HG03060 (cell line): ENCODE data around the gene PPFIBP1.
"Not testable (repeated sequence)": the region's sequence is repeated elsewhere in the genome, so short reads cannot be mapped to it uniquely, and the experiment has no call there.

Experiments
- ATAC-seq: cut with Tn5 transposase; IDR thresholded peaks from one replicate; pipeline ENCODE4 v1.9.1; 2021; ENCODE audit warnings: low read depth, moderate number of reproducible peaks; ENCODE audit not compliant: unreplicated experiment

The PPFIBP1 gene

DNA sequence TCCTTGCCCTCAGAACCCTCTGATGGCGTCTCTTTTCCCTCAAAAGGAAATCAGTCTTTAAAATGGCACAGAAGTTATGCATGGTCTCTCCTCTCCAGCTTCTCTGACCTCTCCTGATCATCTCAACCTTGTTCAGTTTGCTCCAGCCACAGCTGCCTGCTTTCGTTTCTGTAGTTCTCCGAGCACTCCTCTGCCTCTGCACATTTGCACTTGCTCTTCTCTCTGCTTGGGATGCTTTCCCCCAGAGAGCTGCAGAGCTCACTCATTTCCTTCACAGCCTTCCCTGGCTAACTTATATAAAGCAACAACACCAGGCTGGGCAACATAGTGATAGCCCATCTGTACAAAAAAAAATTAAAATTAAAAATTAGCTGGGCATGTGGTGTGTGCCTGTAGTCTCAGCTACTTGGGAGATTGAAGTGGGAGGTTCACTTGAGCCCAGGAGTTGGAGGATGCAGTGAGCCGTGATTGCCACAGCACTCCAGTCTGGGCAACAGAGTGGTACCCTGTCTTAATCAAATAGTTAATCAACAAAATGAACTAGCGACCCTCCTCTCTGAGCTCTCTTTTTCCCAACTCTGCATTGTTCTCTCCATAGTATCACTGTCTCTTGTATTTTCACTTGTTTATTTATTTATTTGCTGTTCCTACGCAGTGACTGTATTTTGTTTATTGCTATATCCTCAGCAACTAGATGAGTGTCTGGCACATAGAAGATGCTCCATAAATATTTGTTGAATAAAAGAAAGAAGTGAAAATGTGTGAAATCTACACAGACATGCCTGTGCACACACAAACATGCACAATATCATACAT, 37.7 kb downstream of the PPFIBP1 start:
- ATAC-seq, result no peak

DNA sequence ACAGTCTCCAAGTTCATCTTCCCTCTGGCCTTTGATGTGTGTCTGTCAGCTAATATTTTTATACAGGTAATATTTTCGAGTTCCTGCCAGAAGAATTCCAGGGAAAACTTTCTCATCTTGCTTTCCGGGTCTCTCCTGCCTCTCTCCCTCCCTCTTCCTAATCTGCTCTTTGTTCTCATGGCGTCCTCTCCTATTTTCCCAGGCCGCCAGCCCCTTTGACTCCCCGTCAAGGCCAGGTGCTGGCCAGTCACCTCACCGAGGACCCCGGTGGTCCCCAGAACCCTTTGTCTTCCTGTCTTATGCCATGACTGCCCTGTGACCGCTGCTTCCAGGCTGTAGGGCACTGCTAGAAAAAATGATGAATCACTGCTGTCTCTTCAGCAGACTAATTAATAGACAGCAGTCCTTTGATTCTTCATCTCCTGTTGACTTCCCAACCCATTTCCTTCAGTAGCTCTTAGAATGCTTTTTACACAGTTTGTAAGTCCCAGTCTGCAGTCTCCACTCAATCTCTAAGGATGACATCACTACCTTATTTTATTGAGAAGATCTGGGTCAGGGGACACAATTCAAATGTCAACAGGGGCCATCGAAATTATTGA, 40.7 kb downstream of the PPFIBP1 start:
- ATAC-seq, result no peak

DNA sequence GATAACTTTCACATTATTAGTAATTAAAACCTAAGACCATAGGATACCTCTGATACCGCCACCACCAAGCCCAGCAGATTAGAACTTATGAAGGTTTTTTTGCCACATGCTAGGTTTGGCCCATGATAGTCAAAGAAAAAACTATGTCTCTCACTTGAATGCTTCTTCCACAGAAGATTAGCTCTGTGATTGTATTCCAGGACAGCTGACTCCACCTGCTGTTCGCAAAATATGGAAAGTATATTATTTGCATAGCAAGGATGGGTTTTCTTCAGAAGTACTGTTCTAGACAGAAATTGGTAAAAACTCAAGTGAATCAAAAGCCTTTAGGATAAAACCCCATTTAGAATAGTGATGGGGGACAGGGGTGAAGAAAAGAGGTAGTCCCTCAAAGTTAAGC, 42.2 kb downstream of the PPFIBP1 start:
- ATAC-seq, result no peak

DNA sequence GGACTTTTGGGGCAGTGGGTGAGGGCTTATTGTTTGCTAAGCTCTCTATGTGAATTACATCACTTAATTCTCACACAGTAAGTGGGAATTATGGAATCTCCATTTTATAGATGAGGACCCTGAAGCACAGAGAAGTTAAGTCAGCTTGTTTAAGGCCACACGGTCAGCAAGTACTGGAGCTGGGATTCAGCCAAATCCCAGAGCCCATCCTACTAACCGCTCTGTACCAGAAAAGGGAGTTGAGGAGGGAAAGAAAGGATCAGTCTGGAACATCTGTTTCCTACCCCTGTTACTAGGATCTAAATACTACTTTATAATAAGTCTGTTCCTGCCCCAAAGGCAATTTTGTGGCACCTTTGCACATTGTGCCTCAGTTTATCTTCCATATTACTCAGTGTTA, 42.6 kb downstream of the PPFIBP1 start:
- ATAC-seq, result no peak

DNA sequence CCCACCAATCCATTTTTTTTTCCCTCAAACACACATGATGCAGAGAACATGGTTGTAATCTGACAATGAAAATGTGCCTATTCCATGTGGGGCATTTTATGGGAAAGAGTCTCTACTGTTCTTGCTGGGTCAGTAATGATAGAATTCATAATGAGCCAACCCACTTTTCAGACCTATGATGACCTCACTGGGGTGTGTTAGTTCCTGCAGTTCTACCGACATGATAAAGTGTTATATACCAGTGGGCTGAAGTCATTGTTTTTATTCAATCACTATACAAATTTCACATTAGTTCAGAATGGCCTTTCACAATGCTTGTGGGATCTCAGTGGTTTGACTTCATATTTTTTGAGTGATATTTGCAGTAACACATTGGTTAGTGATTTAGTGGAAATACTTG, 47.5 kb downstream of the PPFIBP1 start:
- no peak for ATAC-seq

DNA sequence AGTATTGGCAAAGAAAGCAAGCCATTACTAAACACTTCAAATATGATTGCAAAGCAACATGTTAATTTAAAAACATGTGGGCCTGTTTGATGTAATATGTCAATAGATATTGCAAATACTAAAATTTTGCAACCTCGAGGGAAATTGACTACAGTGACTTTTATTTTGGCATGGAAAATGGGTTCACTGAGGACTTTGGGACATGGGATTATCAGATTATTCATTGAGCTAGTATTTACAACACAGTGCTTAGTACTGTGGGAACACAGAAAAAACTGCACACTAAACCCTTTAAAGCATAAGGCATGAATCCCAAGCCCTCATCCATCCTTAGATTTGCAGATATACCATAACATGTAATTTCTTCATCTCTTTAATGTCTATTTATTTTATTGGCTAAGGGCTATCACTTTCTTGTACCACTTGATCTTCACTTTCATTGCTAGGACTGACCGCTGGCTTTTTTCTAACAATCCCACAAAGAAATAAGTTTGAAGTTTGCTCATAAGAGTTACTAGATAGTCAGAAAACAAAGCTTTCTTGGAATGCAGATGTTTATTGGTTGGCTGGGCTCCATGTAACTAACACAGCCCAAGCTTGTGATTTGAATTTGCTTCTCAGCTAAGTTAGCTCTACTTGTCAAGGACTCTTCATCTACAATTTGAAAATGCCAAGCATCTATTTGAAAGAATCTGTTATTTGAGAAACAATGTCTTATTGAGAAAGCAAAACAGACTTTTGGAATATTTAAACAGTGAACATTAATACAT, 48.7 kb downstream of the PPFIBP1 start:
- ATAC-seq, result no peak

DNA sequence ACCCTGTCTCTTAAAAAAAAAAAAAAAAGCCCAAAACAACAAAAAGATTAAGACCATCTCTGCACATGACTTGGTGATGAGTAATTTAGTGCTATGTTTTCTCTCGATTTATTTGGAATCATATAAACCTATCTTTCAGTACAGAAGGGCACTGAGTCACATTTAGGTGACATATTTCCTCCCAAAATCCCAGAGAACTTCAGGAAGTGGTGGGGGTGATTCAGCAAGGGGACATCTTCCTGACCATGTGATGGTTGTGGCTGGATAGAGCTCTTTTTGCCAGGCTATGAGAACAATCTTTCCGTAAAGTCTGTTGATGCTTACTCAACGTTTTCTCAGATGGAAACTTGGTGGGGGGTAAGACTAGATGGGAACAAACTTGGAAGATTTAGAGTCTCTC, 50.0 kb downstream of the PPFIBP1 start:
- no peak for ATAC-seq

DNA sequence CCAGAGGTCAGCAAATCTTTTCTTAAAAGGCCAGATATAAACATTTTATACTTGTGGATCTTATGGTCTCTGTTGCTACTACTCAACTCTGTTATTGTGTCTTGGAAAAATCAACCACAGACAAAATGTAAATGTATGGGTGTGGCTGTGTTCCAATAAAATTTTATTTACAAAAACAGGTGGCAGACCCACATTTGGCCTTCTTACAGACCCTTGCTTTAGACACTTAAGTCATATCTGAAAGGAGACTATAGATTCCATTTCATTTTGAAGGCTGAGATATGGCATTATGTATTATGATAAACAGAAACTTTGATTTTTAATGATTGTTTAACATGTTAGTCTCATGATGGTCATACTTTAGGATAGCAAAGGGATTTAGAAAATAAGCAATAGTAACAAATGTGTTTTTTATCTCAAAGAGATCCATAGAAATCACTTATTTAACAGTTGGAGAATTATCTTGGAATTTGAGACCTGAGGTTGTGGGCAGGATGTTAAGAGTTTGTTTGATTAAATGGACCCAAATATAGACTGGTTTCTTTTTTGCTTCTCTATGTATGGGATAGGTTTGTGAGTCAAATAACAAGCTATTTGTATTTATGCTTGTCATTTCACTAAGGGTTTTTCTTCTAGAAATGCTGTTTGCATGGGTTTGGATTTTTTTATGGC, 51.2 kb downstream of the PPFIBP1 start:
- ATAC-seq, result no peak

DNA sequence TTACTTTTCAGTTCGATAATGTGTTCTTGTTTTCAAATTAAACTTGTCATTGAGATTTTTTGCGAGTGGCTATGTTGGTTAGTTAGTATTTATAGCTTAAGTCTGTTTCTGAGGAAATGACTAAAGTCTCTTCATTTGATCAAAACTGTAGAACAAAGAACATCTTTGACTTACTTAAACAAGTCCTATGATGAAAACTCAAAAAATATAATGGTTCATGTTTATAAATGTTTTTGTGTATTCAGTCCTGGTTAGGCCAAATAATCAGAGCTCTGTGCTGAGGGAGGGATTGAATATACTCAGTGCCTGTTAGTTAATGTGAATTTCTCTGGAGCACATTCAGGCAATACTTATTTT, 51.7 kb downstream of the PPFIBP1 start:
- no peak for ATAC-seq

DNA sequence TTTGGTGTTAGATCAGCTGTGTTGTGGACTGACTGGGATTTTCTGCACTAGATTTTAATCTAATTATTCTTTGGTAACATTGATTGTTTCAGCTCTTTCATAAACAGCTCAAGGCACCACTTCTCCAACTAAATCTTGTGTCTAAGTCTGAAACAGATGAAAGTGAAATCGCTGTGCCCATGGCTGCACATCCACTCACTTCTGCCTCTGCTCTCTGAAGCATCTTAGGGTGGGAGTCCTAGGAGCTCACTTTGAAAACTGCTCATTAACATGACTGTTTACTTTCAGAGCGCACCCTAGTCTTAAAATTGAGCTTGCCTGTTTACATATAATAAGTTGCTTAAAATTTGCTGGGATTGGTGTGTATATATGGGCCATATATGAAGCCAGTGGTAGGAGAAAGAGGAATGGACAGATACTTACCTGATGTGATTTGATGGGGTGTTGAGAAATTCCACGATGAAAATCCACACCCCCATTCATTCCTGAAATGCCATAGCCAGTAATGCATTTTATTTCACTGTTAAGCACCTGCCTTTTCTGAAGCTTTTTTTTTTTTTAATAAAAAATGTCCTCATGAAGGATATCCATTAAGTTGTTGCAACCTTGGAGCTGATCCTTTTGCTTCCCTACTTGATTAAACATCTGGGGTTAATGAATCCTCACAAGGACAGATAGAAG, 52.8 kb downstream of the PPFIBP1 start:
- no peak for ATAC-seq

DNA sequence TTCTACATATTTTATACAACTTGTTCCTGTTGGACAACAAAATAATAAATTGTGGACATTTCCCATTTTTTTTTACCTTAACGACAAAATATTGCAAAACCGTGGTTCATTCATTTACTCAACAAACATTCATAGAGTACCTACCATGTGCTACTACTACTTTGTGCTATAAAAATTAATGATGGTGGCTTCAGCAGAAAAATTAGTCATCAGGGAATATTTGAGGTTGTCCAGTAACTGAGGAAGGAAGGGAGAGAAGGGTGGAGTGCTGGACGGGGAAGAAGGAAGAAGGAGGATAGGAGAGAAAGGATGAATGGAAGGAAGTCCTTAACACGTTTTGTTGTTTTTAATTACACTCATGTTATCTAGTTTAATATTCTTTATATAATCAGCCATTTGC, 53.7 kb downstream of the PPFIBP1 start:
- ATAC-seq, result no peak

DNA sequence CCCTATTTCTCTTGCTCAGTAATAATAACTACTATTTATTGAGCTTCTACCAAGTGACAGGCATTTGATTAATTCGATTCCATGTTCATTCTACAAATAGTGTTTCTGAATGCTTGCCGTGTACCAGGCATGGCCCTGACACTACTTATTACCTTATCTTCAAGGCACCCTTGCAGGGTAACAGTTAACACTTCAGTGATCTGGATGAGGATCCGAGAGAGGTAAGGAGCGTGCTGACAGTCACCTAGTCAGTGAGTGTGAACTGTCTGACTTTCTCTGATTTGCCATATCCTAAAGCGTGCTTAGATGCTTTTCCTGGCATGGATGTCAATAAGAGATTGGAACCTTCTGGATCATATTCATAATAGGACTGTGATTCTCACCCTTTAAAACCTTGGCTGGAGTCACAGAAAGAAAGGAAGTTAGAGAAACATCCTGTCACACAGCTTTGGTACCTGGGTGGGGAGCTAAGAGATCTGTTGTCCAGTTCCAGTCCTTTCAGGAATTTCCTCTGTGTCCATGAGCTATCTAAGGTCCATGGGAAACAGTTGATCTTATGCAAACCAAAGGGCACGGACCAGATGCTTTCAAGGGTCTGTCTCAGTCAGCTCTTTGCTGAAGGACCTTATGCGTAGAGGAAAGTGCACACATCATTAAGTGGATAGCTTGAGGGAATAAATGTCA, 54.8 kb downstream of the PPFIBP1 start:
- no peak for ATAC-seq

DNA sequence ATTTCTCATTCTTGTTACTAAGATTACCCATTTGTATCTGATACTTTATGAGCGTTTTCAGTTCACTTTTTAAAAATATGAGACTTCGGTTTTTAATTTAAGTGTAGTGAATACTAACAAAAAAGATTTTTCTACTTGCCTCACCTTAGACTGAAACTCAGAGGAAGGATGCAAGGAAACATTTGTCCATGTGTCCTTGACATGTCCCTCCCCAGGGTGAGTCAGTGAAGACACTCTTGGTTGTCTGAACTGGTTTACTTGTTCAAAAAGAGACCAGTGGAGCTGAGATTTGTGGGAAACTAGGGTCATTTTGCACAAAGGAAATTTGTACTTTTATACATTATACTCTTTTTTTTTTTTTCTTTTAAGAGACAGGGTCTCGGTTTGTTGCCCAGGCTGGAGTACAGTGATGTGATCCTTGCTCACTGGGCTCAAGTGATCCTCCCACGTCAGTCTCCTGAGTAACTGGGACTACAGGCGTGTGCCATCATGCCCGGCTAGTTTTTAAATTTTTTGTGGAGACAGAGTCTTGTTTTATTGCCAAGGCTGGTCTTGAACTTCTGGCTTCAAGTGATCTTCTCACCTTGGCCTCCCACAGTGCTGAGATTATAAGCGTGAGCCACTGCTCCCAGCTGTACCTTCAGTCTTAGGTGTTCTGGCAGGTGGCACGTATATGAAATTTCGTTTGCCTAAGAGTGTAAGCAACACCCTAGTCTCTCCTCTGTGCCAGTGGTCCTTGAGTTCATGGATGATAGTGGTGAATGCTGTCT, 56.7 kb downstream of the PPFIBP1 start:
- ATAC-seq, result no peak

DNA sequence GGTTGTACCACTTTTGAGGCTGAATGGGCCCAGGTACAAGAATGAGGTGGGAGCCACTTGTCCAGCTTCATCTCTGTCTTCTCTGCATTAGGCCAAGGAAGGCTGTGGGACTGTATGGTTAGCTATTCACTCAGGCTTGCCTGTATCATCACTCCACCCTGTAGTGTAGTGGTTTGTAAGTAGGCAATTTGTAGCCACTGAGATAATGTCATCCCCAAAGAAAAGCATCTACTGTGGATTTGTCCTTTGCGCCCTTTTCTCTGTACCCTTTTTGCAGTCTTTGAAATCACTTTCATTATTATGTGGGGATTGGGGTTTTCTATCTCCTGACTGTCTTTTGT, 57.3 kb downstream of the PPFIBP1 start:
- not testable (repeated sequence) for ATAC-seq

DNA sequence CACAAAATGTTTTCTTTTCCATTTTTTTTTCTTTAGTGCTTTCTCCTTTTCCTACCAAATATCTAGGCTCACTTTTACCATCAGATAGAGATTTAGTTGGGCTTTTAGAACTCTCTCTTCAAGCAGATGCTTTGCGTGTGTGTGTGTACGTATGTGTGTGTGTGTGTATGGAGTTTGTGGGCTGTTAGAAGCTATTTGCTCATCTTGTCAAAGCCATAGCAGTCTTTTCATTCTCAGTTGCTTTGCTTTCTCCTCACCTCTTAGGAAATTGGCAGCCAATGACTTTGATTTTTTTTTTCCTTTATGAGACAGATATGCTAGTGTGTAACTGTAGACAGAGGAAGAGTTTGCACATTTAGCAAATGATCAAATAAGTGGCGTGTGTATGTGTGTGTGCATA, 57.8 kb downstream of the PPFIBP1 start:
- ATAC-seq, result not testable (repeated sequence)

DNA sequence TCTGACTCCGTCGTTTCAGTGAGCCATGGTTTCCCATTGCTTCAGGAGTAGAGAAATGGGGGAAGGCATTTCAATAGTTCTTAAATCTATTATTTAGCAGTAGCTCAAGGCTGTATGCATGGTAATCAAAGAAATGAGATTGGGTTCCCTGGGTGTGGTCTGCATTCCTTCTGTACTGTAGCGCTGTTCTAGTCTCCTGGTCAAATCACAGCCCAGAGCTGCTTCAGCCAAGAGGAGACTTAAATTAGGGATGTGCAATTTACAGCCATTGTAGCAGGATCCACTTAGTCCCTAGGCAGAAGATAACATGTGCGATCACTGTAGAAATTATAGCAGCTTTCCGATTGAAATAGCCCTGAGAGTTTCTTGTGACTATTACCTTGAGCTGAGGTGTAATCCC, 58.4 kb downstream of the PPFIBP1 start:
- ATAC-seq, result not testable (repeated sequence)

DNA sequence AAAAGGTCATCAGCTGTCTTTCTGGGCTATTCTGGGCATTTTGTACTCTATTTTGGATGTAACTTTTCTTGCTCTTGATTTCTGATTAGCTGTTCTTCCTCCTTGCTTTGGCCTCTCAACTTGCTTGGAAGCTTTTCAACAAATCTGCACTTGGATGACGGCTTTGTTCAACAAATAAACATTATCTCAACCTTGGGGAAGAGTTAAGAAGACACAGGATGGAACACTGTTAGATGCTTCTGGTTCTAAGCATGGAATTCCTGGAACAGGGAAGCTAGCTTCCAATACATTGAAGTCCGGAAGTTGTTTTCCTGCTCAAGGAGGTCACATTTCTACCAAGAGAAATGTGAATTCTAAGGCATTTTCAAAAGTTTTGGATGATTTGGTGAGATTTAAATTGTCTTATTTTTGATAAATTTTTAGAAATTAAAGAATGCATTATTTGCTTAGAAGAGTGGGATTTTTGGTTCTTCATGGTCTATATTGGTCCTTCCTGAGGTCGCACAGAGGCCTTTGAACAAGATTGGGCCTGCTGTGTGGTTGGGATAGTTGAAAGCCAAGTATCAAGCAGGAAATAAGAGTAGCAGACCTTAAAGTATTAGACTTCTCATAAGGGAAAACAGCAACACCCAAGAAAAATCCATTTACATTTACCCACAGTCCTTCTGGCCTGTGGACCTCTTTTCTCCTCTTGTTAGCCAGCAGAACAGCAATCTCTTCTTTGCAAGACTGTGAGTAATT, 59.2 kb downstream of the PPFIBP1 start:
- no peak for ATAC-seq

DNA sequence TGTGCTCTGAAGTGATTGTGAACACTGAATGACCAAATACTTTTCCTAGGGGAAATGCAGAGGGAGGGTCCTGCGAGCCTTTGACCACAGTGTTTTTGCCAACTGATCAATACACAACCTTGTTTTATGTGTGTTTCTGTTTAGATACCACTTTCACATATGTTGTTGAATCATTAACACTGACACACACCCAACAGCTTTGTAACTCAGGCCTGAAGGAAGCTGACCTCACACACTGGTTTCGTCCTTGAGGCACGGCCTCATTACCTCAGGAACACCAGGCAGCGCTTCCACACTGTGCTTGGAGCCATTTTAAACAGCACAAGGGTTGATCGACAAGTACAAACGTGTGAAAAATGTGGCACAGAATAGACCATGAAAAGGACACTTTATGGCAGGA, 60.0 kb downstream of the PPFIBP1 start:
- ATAC-seq, result no peak
